Erythroblast (primary cell): ENCODE results near the gene IRX5.
A peak's percentile ranks its signal among the peaks of the same experiment; 100 is the strongest.

Source experiments
- DNase-seq, 2 experiments: peaks; one replicate each; lab custom pipeline; 2025; lab: John Stamatoyannopoulos, UW
- GATA1 ChIP-seq: IDR thresholded peaks from 2 replicates; pipeline ENCODE4 v1.6.1; 2011; ENCODE audit warnings: low read depth, mild to moderate bottlenecking, control low read depth, low read length, moderate library complexity
- POLR2A ChIP-seq: IDR thresholded peaks from 2 replicates; pipeline ENCODE4 v1.6.1; 2011; ENCODE audit warnings: mild to moderate bottlenecking, low read length

Gene IRX5

DNA sequence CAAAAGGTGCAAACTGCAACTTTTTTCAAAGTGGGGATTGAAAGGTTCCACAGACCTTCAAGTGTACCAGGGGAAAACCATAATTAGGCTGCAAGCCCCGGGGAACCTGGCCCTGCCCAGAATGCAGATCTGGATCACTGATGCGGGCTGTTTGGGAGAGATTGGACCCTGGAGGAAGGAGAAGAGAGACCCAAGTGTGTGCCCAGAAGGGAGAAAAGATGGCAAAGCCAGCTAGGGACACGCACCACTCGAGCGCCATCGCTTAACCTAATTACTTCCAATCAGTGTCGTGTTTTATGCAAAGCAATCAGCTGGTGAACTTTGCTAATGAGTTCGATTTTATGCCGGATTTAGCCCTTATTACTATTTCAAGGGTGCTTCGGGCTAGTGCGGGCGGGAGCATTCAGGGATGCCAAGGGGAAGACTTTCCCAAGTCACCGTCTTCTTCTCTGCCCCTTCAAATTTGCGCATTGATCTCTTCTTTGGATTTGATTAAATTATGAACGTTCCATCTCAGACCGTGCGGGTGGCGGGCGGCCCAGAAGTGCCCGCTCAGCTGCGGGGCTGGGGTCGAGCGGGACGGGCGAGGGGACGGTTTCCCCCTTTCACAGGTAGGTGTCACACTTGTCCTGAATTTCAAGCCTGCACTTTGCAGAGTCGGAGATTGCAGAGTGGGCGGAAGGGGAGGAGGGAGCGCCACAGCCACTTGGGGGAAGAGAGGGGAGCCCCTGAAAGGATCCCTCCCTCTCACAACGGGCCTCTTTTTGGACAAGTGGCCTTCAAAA is 4.0 kb downstream of the IRX5 start:
- no peak for TF ChIP-seq GATA1
- TF ChIP-seq POLR2A: no peak
- peak in 1 of 2 experiments; percentile 22 for DNase-seq

GRCh38 chr16:54935266-54935968 is 4.8 kb downstream of the IRX5 start:
- no peak for TF ChIP-seq GATA1
- TF ChIP-seq POLR2A: no peak
- DNase-seq: peak in 1 of 2 experiments; percentile 22

GRCh38 chr16:54936201-54936978 is 5.7 kb downstream of the IRX5 start:
- no peak for TF ChIP-seq GATA1
- no peak for TF ChIP-seq POLR2A
- peak in 1 of 2 experiments; percentile 25 for DNase-seq

GRCh38 chr16:54936979-54937670 is 6.5 kb downstream of the IRX5 start:
- peak; percentile 39 to 50 for DNase-seq
- TF ChIP-seq POLR2A: no peak
- TF ChIP-seq GATA1: no peak

DNA sequence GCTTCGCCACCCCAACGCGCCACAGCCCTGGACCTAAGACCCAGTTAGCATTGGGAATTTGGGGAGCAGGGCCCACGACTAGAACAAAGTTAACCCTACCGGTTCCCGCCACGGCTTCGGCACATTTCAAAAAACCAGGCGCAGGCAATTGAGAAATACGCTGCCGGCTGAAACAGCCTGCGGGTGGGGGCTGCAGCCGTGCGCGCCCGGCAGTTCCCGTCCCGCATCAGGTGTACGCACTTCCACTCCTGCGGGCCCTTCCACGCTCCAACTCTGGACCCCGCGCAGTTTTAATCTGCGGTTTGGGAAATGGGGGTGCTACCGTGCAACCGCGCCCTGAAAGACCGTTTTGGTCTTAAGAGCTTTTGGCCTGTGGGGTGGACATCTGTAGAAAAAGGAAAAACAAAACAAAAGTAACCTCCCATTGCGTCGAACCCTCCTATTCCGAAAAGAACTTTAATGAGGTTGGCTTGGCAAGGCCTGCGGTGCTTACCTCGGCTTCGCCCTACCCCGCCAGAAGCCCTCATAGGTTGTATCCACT is 7.1 kb downstream of the IRX5 start:
- no peak for TF ChIP-seq GATA1
- peak in 1 of 2 experiments; percentile 29 for DNase-seq

DNA sequence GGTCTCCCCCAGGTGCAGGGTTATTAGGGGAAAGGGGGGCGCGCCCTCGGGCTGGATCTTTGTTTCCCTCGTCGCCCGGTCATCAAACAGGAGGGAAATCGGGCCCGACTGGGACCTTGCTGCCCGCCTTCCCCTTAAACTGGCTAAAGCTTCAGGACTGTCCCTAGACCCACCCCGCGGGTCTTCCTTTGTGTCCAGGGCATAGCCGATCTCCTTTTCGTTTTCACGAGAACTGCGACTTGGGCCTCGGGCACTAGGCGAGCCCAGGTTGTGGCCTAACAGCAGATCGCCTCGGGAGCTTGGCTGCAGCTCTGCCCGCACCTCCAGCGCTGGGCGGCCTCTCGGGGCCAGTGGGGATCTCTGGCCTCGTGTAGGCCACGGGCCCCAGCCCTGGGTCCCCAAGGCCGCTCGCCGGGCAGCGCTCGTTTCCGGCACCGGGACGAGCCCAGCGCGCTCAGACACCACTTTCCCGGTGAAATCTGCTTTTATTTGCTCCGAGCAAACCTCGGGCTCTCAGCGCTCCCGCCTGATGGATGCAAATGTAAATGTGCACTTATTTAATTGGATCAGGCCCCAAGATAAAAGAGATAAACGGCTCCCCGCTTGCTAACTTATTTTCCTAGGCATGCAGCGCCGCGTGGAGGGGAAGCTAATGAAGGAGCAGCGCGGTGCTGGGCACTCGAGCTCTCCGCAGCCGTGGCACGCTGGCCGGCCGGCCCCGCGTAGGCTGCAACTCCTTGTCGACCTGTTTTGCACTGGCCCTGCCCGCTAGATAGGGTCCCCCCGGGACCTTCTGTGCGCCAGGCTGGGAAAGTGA is 7.8 kb downstream of the IRX5 start:
- peak; percentile 21 to 29 for DNase-seq
- TF ChIP-seq GATA1 (no peak), POLR2A (no peak)

GRCh38 chr16:54939029-54939346 is 8.3 kb downstream of the IRX5 start:
- no peak for TF ChIP-seq GATA1
- no peak for TF ChIP-seq POLR2A
- DNase-seq: no peak

DNA sequence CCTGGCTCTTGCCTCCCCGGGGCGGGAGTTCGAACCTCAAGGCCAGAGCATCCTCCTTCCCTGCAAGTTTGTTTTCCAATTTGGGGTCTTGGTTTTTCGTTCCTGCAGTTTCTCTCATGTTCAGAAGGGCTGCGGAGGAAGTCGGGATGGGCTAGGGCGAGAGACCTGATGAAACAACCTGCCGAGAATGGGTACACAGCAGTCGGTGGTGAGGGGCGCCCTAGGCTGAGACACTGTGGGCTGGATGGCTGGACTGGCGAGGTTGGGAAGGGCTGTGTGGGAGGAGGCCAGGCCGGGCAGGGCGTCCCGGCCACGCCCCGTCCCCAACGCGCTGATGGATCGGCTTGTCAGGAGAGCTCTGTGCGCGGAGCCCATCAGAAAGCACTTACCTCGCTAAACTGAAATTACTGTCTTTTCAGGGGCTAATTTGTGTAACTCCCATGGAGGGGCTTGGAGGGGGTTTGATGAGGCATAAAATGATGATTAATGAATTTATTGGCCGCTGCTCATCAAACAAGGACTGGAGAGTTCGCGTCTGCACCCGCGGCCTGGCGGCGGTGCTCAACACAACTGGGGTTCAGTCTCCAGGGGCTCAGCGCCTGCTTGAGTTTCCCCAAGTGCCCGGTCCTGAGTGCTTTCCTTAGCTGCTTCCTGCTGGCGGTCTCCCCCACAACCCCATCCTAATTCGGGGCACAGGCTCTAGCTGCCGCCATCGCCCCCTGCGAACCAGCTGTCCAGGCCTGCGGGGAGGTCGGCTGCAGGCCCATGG is 9.0 kb downstream of the IRX5 start:
- TF ChIP-seq POLR2A (no peak), GATA1 (no peak)
- peak in 1 of 2 experiments; percentile 18 for DNase-seq

DNA sequence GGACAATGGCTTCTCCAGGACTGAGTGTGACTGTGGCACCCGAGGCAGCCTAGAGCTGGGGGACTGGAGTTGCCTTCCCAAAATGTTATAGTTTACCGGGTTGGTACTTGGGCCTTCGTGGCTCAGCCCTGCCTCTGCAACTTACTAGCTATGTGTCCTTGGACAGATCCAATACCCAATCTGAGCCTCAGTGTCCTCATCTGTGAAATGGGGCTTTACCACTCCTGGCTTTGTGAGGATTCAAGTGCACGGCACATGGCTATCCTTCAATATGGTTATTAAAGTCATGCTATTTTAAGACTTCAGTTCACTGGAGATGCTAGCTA is 9.6 kb downstream of the IRX5 start:
- DNase-seq: no peak
- TF ChIP-seq POLR2A: no peak
- no peak for TF ChIP-seq GATA1

DNA sequence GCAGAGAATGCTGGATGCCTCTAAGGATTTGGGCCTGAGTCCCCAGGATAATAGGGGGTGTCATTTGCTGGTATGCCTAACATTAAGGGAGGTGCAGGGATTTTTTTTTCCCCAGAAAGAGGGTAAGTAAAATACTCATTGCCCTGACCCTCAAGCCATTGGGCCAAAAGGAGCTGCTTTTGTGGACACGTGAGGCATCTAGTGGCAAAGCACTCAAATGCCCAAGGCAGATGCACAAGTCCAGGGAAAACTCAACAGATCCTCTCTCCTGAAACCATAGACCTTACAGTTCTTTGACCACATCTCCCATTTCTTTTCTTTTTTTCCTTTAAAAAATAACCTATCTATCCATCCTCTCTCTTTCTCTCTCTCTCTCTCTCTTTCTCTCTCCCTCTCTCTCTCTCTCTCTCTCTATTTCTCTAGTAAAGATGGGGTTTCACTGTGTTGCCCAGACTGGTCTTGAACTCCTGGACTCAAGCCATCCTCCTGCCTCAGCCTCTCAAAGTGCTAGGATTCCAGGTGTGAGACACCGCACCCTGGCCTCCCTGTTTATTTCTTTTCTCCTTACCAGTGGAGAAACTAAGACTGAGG is 11.8 kb downstream of the IRX5 start:
- TF ChIP-seq GATA1: no peak
- no peak for TF ChIP-seq POLR2A
- DNase-seq: no peak

DNA sequence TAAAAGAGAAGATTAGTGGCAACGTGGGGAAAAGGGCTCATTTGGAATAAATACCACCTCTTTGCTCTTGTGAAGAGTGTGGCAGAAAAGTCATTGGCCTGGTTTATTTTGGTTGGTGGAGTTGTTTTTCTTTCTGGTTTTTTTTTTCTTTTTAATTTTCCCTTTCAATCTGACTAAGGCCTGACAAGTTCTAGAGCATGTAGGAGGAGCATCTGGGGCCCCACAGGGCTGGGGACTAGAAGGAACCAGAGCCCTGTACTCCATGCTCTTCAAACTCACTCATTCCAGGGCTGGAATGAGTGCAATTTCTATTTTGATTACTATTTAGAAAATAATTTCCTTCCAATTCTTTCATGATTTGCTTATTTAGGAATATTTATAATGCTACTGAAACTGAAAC is 13.3 kb downstream of the IRX5 start:
- TF ChIP-seq POLR2A (no peak), GATA1 (no peak)
- DNase-seq: no peak
